GM18499 (cell line): ENCODE data around the gene NOL8.

ENCODE experiments used
- ATAC-seq: cut with Tn5 transposase; IDR thresholded peaks from one replicate; pipeline ENCODE4 v1.9.1; 2021; ENCODE audit warnings: moderate number of reproducible peaks; ENCODE audit not compliant: insufficient read depth, unreplicated experiment

NOL8 gene

GRCh38 chr9:92325269-92325990 lies at the start of gene NOL8, which contains the start of gene CENPP:
NOL8 (minus strand) TSS chr9:92325350; CDS start chr9:92324161, 1,189 bp downstream.
CENPP (plus strand) TSS chr9:92325953.
- peak; percentile 78 for ATAC-seq

DNA sequence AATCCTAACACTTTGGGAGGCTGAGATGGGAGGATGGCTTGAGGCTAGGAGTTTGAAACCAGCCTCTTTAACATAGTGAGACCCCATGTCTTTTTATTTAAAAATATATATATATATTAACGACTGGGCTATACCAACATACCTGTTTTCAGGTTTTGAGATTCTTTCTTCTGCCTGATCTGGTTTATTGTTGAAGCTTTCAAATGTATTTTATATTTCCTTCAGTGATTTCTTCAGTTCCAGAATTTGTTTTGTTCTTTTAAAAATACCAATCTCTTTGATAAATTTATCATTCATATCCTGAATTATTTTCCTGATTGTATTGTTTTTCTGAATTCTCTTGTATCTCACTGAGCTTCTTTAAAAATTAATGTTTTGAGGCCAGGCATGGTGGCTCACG lies 48.0 kb upstream of the NOL8 start:
- no peak for ATAC-seq

GRCh38 chr9:92369075-92369474 lies 43.9 kb upstream of the NOL8 start:
- ATAC-seq: no peak

DNA sequence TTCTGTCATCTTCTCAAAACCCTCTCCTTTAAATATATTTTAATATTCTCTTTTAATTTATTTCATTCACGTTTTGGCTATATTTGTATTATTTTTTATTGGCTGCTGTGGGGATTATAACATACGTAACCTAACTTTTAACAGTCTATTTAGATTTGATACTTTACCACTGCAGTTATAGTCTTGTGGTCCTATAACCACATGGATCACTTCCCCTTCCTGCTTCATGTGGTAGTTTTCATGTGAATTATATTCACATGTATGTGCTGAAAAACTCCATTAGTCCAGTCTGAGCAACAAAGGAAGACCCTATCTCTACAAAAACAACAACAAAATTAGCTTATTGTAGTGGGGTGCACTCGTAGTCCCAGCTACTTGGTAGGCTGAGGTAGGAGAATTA lies 34.9 kb upstream of the NOL8 start:
- no peak for ATAC-seq

DNA sequence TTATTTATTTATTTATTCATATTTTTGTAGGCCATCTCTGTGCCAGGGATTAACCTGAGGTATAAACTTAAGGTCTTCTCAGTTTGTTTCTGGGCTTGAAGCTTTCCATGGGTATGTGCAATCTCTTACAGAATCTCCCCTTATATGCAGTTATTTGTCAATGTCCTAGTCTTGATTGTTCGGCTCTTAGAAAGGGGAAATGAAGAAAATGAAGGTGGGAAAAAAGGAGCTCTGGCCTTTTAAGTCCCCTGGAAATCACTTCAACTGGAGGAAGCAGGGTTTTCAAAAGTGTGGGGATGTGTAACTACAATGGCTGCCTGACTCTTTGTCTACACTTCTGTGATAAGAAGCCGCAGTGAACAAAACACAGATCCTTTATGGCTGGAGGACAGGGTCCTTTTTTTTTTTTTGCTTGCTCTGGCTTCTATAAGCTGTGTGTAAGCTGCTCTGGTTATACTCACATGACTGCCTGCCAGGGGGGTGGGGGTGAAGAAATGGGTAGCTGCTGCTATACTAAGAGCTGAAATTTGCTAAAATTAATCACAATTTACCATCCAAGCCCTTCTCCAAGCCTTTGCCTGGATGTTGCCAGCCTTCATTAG lies 34.3 kb upstream of the NOL8 start:
- no peak for ATAC-seq

GRCh38 chr9:92353051-92353450 lies 27.9 kb upstream of the NOL8 start:
- no peak for ATAC-seq

GRCh38 chr9:92350740-92351133 lies 25.6 kb upstream of the NOL8 start:
- no peak for ATAC-seq

GRCh38 chr9:92349771-92350739 lies 24.9 kb upstream of the NOL8 start:
- no peak for ATAC-seq

GRCh38 chr9:92345582-92345981 lies 20.4 kb upstream of the NOL8 start:
- ATAC-seq: no peak

GRCh38 chr9:92342825-92343488 lies 17.8 kb upstream of the NOL8 start:
- no peak for ATAC-seq

- ATAC-seq: no peak
These were observed 16.4 kb upstream of the NOL8 start for GRCh38 chr9:92341578-92341977.

DNA sequence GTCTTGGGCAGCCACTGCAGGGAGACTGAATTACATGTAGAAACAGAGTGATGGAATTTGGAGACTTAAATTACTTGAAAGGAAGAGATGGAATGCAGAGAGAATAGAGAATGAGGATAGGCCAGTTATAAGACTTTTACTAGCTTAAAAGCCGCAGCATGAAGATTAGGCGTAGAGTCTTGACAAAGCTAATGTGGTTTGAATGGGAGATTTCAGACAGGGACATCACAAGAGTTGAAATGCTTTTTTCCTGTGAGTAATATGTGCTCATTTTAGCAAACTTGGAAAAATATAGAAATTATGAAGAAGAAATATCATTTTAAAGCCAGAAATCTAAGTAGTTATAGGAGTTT lies 8.1 kb upstream of the NOL8 start:
- no peak for ATAC-seq

GRCh38 chr9:92332577-92333281 lies 7.6 kb upstream of the NOL8 start:
- ATAC-seq: no peak

GRCh38 chr9:92328225-92328624 lies 3.1 kb upstream of the NOL8 start:
- no peak for ATAC-seq

- no peak for ATAC-seq
These were observed 2.2 kb upstream of the NOL8 start for GRCh38 chr9:92327283-92327850.

DNA sequence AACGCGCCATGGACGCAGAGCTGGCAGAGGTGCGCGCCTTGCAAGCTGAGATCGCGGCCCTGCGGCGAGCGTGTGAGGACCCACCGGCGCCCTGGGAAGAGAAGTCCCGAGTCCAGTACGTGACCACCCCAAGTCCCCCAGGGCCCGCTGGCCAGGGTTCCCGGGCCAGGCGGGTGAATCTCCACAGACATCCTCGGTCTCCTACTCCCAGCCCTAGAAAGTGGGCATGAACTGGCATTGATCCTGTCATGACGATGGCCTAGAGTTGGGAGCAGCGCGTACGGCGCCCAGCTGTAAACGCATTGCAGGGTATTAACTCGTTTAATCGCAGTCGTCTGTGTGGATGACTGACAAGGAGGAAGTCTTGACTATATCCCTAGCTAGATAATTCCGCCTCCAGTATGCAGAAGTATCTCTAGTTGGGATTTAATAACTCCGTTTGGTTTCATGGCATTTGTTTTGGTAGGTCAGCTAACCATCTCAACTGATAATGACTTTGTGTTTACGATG lies 896 bp upstream of the NOL8 start:
- ATAC-seq: no peak

- ATAC-seq: no peak
These were observed 271 bp downstream of the NOL8 start for GRCh38 chr9:92324889-92325268.

- ATAC-seq: no peak
These were observed 719 bp downstream of the NOL8 start for GRCh38 chr9:92324431-92324830.

DNA sequence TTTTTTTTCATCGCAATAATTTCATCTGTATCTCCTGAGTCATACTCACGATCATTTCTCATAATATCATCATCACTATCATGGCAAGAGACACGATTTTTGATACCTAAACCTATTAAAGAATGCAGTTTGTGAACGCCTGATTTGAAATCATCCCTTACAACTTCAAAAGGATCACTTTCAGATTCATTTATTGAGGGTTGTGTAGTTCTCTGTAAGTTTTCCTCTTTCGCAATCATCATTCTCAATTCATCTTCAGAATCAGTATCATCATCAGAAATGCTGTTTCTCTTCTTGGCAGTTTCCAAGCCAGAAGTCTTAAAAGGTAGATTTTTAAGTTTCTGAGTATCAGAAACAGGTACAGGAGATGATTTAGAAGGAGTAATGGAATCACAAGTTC lies 9.7 kb downstream of the NOL8 start:
- ATAC-seq: no peak
